K562 (cell line): ENCODE results near the gene VGLL4. TPM values are rescaled to one million over a fixed set of nuclear protein-coding genes. Genes with fewer than 3 reads are reported as not detected.

Experiments
- CBX1 ChIP-seq: sonication (generic); IDR thresholded peaks from 2 replicates; pipeline ENCODE4 v1.6.1; 2016; ENCODE audit warnings: antibody characterized with exemption, low read depth, mild to moderate bottlenecking
- CBX3 ChIP-seq, 2 experiments: IDR thresholded peaks; 1 replicate in 1 of 2; 2 replicates in 1 of 2; pipeline ENCODE4 v1.6.1; 2012; ENCODE audit warnings: inconsistent platforms in 2 of 2, low read length in 2 of 2, borderline replicate concordance in 1 of 2, control low read depth in 1 of 2
- CEBPG ChIP-seq, 3 experiments: fragments of 200-800 bp in 1 of 3; sonication (Bioruptor generic) in 1 of 3; sonication (generic) in 1 of 3; formaldehyde crosslinking in 1 of 3; IDR thresholded peaks in 2 of 3; conservative IDR thresholded peaks in 1 of 3; 2 replicates each; pipeline versions ENCODE4 v1.6.1 to v1.8.0; 2016 to 2022; ENCODE audit warnings: missing compliant biosample characterization in 2 of 3, missing genetic modification characterization in 2 of 3, mild to moderate bottlenecking in 1 of 3, missing genetic modification reagents in 1 of 3
- EP400 ChIP-seq: fragments of 450-650 bp; IDR thresholded peaks from 2 replicates; pipeline ENCODE4 v1.6.1; 2017; ENCODE audit warnings: antibody characterized with exemption, mild to moderate bottlenecking, moderate library complexity
- GABPA ChIP-seq: fragments of 200-800 bp; sonication (Bioruptor generic); conservative IDR thresholded peaks from 2 replicates; pipeline ENCODE4 v1.6.1; 2016; ENCODE audit warnings: low read depth, missing genetic modification characterization, missing compliant biosample characterization
- HMG20B ChIP-seq: fragments of 250-450 bp; sonication (Bioruptor Pico); IDR thresholded peaks from 2 replicates; pipeline ENCODE4 v1.5.0; 2021; ENCODE audit warnings: mild to moderate bottlenecking
- MTA3 ChIP-seq: fragments of 450-650 bp; formaldehyde crosslinking; IDR thresholded peaks from 2 replicates; pipeline ENCODE4 v1.6.1; 2017; ENCODE audit warnings: mild to moderate bottlenecking, borderline replicate concordance
- MTF1 ChIP-seq: fragments of 250-450 bp; sonication (Bioruptor Pico); IDR thresholded peaks from 2 replicates; pipeline ENCODE4 v1.9.0; 2021; ENCODE audit warnings: moderate library complexity, mild to moderate bottlenecking, inconsistent platforms, borderline replicate concordance
- MYC ChIP-seq, 2 experiments: fragments of 250-450 bp in 1 of 2; sonication (Bioruptor Pico) in 1 of 2; IDR thresholded peaks; 2 replicates each; pipeline versions ENCODE4 v1.5.1 to v1.6.1; 2012 to 2021; ENCODE audit warnings: low read depth in 2 of 2, borderline replicate concordance in 1 of 2, improper control_type of control experiment in 1 of 2, low read length in 1 of 2, mild to moderate bottlenecking in 1 of 2, moderate library complexity in 1 of 2
- NCOA1 ChIP-seq: fragments of 450-650 bp; IDR thresholded peaks from 2 replicates; pipeline ENCODE4 v1.6.1; 2016; ENCODE audit warnings: low read depth
- NFRKB ChIP-seq: fragments of 450-650 bp; IDR thresholded peaks from 2 replicates; pipeline ENCODE4 v1.6.1; 2016; ENCODE audit warnings: low read depth
- PHTF2 ChIP-seq: fragments of 250-450 bp; sonication (Bioruptor Pico); IDR thresholded peaks from 2 replicates; pipeline ENCODE4 v1.5.0; 2021; ENCODE audit warnings: mild to moderate bottlenecking
- ZNF24 ChIP-seq: fragments of 450-650 bp; IDR thresholded peaks from 2 replicates; pipeline ENCODE4 v1.6.1; 2016
- ZZZ3 ChIP-seq: fragments of 450-650 bp; IDR thresholded peaks from 2 replicates; pipeline ENCODE4 v1.6.1; 2016; ENCODE audit warnings: antibody characterized with exemption, mild to moderate bottlenecking, moderate library complexity
- polyA plus RNA-seq, 8 experiments: library from polyadenylated mRNA; depleted of rRNA in 4 of 8; stranded (reverse) in 5 of 8; unstranded in 3 of 8; fragments of >200 nt; fragmentation: Nextera tagmentation in 2 of 8; fragmentation: Illumina TruSeq in 1 of 8; extraction: Ambion mirVana in 2 of 8; extraction: Trizol in 1 of 8; gene quantifications; 2 replicates each; pipeline versions ENCODE4 v1.2.1 to v1.2.3, GENCODE V29; 2011 to 2014; ENCODE audit warnings: inconsistent platforms in 1 of 8, missing spikeins in 1 of 8
- total RNA-seq, 7 experiments: library from RNA; depleted of rRNA in 6 of 7; stranded (reverse); fragments of >200 nt in 6 of 7; fragmentation: Illumina TruSeq in 2 of 7; extraction: Trizol in 2 of 7; gene quantifications; 2 replicates each; pipeline versions ENCODE4 v1.2.1 to v1.2.3, GENCODE V29; 2011 to 2021; ENCODE audit warnings: low replicate concordance in 1 of 7
- TF ChIP-seq, protein P1 (sequence below), 2 experiments: fragments of 450-650 bp; formaldehyde crosslinking in 1 of 2; IDR thresholded peaks; 2 replicates each; pipeline versions ENCODE4 v1.4.0 to v1.6.1; 2014 to 2020; ENCODE audit warnings: mild to moderate bottlenecking in 2 of 2, borderline replicate concordance in 1 of 2, low read depth in 1 of 2
- TF ChIP-seq, protein P2 (sequence below): fragments of 450-650 bp; IDR thresholded peaks from 2 replicates; pipeline ENCODE4 v1.6.1; 2016; ENCODE audit warnings: borderline replicate concordance

Gene VGLL4
- total and polyA plus RNA-seq, 9 of the 15 experiments (the other 6 are each of a cell fraction or from before 2014, with no cell fraction given), result 0.27 to 10.9 (median 8.6) TPM

DNA sequence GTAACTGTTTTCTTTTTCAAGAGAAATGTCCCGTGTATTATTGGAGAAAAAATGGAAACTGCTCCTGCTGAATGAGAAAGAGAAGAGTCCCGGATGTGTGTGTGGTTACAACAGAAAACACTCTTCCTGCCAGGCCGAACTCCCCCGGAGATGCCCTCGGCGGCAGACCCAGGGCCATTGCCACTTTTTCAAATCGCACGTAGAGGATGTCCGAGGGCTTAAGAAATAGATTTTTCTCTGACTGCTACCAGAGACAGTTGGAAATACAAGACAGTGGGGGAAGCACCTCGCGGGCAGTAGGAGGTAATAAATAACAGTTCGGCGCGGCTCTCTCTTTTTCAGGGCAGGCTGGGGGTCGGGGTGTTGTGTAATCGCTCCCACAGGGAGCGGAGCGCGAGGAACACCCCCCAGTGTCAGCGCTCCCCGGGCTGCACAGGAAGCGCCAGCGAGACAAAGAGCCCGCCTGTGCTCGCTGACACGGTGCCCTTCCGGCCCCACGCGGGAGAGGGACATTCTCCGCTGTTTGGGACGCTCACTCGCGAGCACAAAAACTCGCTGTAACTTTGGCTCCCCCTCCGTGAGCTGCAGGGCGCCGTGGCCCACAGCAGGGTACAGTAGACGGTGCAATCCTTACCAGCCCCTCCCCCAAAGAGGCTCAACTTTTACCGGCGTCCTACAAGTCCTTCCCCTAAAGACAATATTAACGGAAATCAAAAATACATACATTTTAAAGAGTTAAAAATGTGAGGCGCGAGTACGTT, 1.1 kb downstream of the VGLL4 start (continued):
- TF ChIP-seq, protein P1, sequence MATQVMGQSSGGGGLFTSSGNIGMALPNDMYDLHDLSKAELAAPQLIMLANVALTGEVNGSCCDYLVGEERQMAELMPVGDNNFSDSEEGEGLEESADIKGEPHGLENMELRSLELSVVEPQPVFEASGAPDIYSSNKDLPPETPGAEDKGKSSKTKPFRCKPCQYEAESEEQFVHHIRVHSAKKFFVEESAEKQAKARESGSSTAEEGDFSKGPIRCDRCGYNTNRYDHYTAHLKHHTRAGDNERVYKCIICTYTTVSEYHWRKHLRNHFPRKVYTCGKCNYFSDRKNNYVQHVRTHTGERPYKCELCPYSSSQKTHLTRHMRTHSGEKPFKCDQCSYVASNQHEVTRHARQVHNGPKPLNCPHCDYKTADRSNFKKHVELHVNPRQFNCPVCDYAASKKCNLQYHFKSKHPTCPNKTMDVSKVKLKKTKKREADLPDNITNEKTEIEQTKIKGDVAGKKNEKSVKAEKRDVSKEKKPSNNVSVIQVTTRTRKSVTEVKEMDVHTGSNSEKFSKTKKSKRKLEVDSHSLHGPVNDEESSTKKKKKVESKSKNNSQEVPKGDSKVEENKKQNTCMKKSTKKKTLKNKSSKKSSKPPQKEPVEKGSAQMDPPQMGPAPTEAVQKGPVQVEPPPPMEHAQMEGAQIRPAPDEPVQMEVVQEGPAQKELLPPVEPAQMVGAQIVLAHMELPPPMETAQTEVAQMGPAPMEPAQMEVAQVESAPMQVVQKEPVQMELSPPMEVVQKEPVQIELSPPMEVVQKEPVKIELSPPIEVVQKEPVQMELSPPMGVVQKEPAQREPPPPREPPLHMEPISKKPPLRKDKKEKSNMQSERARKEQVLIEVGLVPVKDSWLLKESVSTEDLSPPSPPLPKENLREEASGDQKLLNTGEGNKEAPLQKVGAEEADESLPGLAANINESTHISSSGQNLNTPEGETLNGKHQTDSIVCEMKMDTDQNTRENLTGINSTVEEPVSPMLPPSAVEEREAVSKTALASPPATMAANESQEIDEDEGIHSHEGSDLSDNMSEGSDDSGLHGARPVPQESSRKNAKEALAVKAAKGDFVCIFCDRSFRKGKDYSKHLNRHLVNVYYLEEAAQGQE (IDR thresholded peaks at IDR 0.05; ENCODE audit: borderline replicate concordance), result no peak; the same call in 1 of the 2 replicates
- TF ChIP-seq, protein P1 (CRISPR knock-in tag; IDR thresholded peaks at IDR 0.05; ENCODE audit: low read depth), result no peak
- TF ChIP-seq MTF1 (CRISPR knock-in tag), result no peak
- TF ChIP-seq HMG20B (CRISPR knock-in tag), result no peak
- TF ChIP-seq PHTF2 (CRISPR knock-in tag), result no peak
- TF ChIP-seq CBX1, result no peak
- TF ChIP-seq NFRKB, result no peak
- TF ChIP-seq MTA3, result peak; percentile 72
- no peak for TF ChIP-seq ZNF24
- TF ChIP-seq, protein P2, sequence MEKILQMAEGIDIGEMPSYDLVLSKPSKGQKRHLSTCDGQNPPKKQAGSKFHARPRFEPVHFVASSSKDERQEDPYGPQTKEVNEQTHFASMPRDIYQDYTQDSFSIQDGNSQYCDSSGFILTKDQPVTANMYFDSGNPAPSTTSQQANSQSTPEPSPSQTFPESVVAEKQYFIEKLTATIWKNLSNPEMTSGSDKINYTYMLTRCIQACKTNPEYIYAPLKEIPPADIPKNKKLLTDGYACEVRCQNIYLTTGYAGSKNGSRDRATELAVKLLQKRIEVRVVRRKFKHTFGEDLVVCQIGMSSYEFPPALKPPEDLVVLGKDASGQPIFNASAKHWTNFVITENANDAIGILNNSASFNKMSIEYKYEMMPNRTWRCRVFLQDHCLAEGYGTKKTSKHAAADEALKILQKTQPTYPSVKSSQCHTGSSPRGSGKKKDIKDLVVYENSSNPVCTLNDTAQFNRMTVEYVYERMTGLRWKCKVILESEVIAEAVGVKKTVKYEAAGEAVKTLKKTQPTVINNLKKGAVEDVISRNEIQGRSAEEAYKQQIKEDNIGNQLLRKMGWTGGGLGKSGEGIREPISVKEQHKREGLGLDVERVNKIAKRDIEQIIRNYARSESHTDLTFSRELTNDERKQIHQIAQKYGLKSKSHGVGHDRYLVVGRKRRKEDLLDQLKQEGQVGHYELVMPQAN, result 0 out of 2 replicates have a peak, but pooled peaks have one; percentile 13
- TF ChIP-seq CEBPG (CRISPR knock-in tag; IDR thresholded peaks at IDR 0.05), result peak; percentile 78
- peak; percentile 85 for TF ChIP-seq CEBPG (tag; conservative IDR thresholded peaks at IDR 0.05 in 1 of 2, IDR thresholded peaks at IDR 0.05 in 1 of 2)
- TF ChIP-seq EP400, result peak; percentile 59
- TF ChIP-seq CBX3 (IDR thresholded peaks at IDR 0.05; ENCODE audit: borderline replicate concordance in 1 of 2, low read length in 2 of 2), result no peak
- no peak for TF ChIP-seq ZZZ3
- peak; percentile 14; the same call in 1 of the 2 replicates for TF ChIP-seq MYC (IDR thresholded peaks at IDR 0.05; ENCODE audit: low read depth, low read length)
- 0 out of 2 replicates have a peak, but pooled peaks have one; percentile 30 for TF ChIP-seq MYC (CRISPR knock-in tag; IDR thresholded peaks at IDR 0.05; ENCODE audit: borderline replicate concordance, low read depth)
- TF ChIP-seq NCOA1, result peak; percentile 41; the same call in 1 of the 2 replicates
- TF ChIP-seq GABPA (tag), result peak; percentile 90
